ENCODE measurements around the gene SLC22A17.
"Not testable (repeated sequence)": the region's sequence is repeated elsewhere in the genome, so short reads cannot be mapped to it uniquely, and the experiment has no call there.

Gene SLC22A17
- long read RNA-seq, donor 1, transcript SLC22A17-202 (10 exons, 2,238 nt): major isoform, 13 of 22 reads
- long read RNA-seq, donor 1, partial matches to known transcripts: 0 of 22 reads
- long read RNA-seq, donor 1, other reads (novel, unspliced or antisense): 5 of 22 reads
- long read RNA-seq, donor 2, partial matches to known transcripts: 0 of 7 reads
- long read RNA-seq, donor 2, other reads (novel, unspliced or antisense): 0 of 7 reads
- long read RNA-seq, donor 3, transcript SLC22A17-202 (10 exons, 2,238 nt): major isoform, 6 of 8 reads
- long read RNA-seq, donor 3, partial matches to known transcripts: 0 of 8 reads
- long read RNA-seq, donor 3, other reads (novel, unspliced or antisense): 0 of 8 reads
- long read RNA-seq, donor 4, partial matches to known transcripts: 11 of 18 reads
- long read RNA-seq, donor 4, other reads (novel, unspliced or antisense): 0 of 18 reads
- long read RNA-seq, donor 5, transcript SLC22A17-202 (10 exons, 2,238 nt): major isoform, 12 of 47 reads
- long read RNA-seq, donor 5, partial matches to known transcripts: 31 of 47 reads
- long read RNA-seq, donor 5, other reads (novel, unspliced or antisense): 0 of 47 reads
- long read RNA-seq, donor 6, transcript SLC22A17-202 (10 exons, 2,238 nt): major isoform, 11 of 24 reads
- long read RNA-seq, donor 6, partial matches to known transcripts: 8 of 24 reads
- long read RNA-seq, donor 6, other reads (novel, unspliced or antisense): 0 of 24 reads
- long read RNA-seq, donor 7: 0 reads
- long read RNA-seq, donor 8, transcript SLC22A17-202 (10 exons, 2,238 nt): major isoform, 16 of 16 reads
- long read RNA-seq, donor 8, partial matches to known transcripts: 0 of 16 reads
- long read RNA-seq, donor 8, other reads (novel, unspliced or antisense): 0 of 16 reads

GRCh38 chr14:23352506-23353432 is at the start of gene SLC22A17:
Gene SLC22A17, minus strand, starts transcription at chr14:23352887.
- peak; percentile 83 for DNase-seq

GRCh38 chr14:23401291-23401690 is 48.6 kb upstream of the SLC22A17 start:
- DNase-seq: no peak

- DNase-seq: not testable (repeated sequence)
These were observed 47.9 kb upstream of the SLC22A17 start for GRCh38 chr14:23400496-23401149.

- DNase-seq: no peak
These were observed 46.9 kb upstream of the SLC22A17 start for GRCh38 chr14:23399591-23399990.

- DNase-seq: no peak
These were observed 46.4 kb upstream of the SLC22A17 start for GRCh38 chr14:23399136-23399535.

- DNase-seq: no peak
These were observed 45.7 kb upstream of the SLC22A17 start for GRCh38 chr14:23398348-23398747.

GRCh38 chr14:23396781-23397407 is 44.2 kb upstream of the SLC22A17 start:
- DNase-seq: no peak

- no peak for DNase-seq
These were observed 43.4 kb upstream of the SLC22A17 start for GRCh38 chr14:23396126-23396525.

- DNase-seq: no peak
These were observed 39.9 kb upstream of the SLC22A17 start for GRCh38 chr14:23392613-23393012.

GRCh38 chr14:23389871-23390270 is 37.2 kb upstream of the SLC22A17 start:
- not testable (repeated sequence) for DNase-seq

GRCh38 chr14:23389396-23389795 is 36.7 kb upstream of the SLC22A17 start:
- DNase-seq: no peak

- no peak for DNase-seq
These were observed 36.3 kb upstream of the SLC22A17 start for GRCh38 chr14:23388996-23389395.

GRCh38 chr14:23387916-23388882 is 35.5 kb upstream of the SLC22A17 start:
- no peak for DNase-seq

- DNase-seq: no peak
These were observed 34.3 kb upstream of the SLC22A17 start for GRCh38 chr14:23386999-23387398.

- DNase-seq: not testable (repeated sequence)
These were observed 33.6 kb upstream of the SLC22A17 start for GRCh38 chr14:23386266-23386657.

- DNase-seq: peak; percentile 17
These were observed 33.1 kb upstream of the SLC22A17 start for GRCh38 chr14:23385642-23386265.

GRCh38 chr14:23385244-23385641 is 32.6 kb upstream of the SLC22A17 start:
- no peak for DNase-seq

GRCh38 chr14:23384364-23385080 is 31.8 kb upstream of the SLC22A17 start:
- no peak for DNase-seq

All from right kidney (tissue), 9 donors.